Measurements from ENCODE around the gene CTBP1.

- TF ChIP-seq NFIC (IDR thresholded peaks at IDR 0.05) (no peak), TAF1 (IDR thresholded peaks at IDR 0.05; ENCODE audit: low read depth) (no peak), TEAD4 (IDR thresholded peaks at IDR 0.05) (no peak), ZBTB7A (IDR thresholded peaks at IDR 0.05; ENCODE audit: low read depth) (no peak)
- TF ChIP-seq, protein P1, sequence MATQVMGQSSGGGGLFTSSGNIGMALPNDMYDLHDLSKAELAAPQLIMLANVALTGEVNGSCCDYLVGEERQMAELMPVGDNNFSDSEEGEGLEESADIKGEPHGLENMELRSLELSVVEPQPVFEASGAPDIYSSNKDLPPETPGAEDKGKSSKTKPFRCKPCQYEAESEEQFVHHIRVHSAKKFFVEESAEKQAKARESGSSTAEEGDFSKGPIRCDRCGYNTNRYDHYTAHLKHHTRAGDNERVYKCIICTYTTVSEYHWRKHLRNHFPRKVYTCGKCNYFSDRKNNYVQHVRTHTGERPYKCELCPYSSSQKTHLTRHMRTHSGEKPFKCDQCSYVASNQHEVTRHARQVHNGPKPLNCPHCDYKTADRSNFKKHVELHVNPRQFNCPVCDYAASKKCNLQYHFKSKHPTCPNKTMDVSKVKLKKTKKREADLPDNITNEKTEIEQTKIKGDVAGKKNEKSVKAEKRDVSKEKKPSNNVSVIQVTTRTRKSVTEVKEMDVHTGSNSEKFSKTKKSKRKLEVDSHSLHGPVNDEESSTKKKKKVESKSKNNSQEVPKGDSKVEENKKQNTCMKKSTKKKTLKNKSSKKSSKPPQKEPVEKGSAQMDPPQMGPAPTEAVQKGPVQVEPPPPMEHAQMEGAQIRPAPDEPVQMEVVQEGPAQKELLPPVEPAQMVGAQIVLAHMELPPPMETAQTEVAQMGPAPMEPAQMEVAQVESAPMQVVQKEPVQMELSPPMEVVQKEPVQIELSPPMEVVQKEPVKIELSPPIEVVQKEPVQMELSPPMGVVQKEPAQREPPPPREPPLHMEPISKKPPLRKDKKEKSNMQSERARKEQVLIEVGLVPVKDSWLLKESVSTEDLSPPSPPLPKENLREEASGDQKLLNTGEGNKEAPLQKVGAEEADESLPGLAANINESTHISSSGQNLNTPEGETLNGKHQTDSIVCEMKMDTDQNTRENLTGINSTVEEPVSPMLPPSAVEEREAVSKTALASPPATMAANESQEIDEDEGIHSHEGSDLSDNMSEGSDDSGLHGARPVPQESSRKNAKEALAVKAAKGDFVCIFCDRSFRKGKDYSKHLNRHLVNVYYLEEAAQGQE (IDR thresholded peaks at IDR 0.05; ENCODE audit: low read depth) = no peak
Measured at GRCh38 chr4:1227816-1228215, 21.1 kb downstream of the CTBP1 start.
